GM23338 (cell line): ENCODE data around the gene FCHSD2. TPM values are rescaled to one million over a fixed set of nuclear protein-coding genes. Genes with fewer than 3 reads are reported as not detected.

ENCODE experiments used
- ATAC-seq: fragments of 200-7000 bp; cut with Tn5 transposase; 3 replicates; pipeline ENCODE4 v1.9.1; 2020
- DNase-seq: peaks from one replicate; pipeline ENCODE4 v3.0.0-alpha.2; 2015; ENCODE audit warnings: low spot score
- H2AFZ ChIP-seq: fragments of 200-600 bp; sonication (generic); 2 replicates; pipeline ENCODE4 v1.8.0; 2016; ENCODE audit warnings: antibody characterized with exemption, mild to moderate bottlenecking, moderate library complexity
- H3F3A ChIP-seq: fragments of 200-600 bp; sonication (generic); replicated peaks from 2 replicates; pipeline ENCODE4 v1.8.0; 2017; ENCODE audit warnings: antibody characterized with exemption, mixed run types, low read depth
- H3K27ac ChIP-seq: fragments of 200-600 bp; sonication (generic); 2 replicates; pipeline ENCODE4 v1.6.1; 2016; ENCODE audit warnings: low read depth
- H3K27me3 ChIP-seq: fragments of 200-600 bp; sonication (generic); 2 replicates; pipeline ENCODE4 v1.8.0; 2016; ENCODE audit warnings: mild to moderate bottlenecking, mixed run types, moderate library complexity; ENCODE audit not compliant: insufficient read depth
- H3K36me3 ChIP-seq: fragments of 200-600 bp; sonication (generic); 2 replicates; pipeline ENCODE4 v1.8.0; 2016; ENCODE audit warnings: mild to moderate bottlenecking; ENCODE audit not compliant: insufficient read depth
- H3K4me1 ChIP-seq: fragments of 200-600 bp; sonication (generic); 2 replicates; pipeline ENCODE4 v1.8.0; 2016; ENCODE audit warnings: mild to moderate bottlenecking, moderate library complexity; ENCODE audit not compliant: insufficient read depth
- H3K4me2 ChIP-seq: fragments of 200-600 bp; sonication (generic); 2 replicates; pipeline ENCODE4 v1.7.1; 2017; ENCODE audit warnings: mixed run types
- H3K4me3 ChIP-seq: fragments of 200-600 bp; sonication (generic); 2 replicates; pipeline ENCODE4 v1.6.1; 2016; ENCODE audit warnings: mixed run types
- H3K79me2 ChIP-seq: fragments of 200-600 bp; sonication (generic); replicated peaks from 2 replicates; pipeline ENCODE4 v1.8.0; 2017; ENCODE audit warnings: mild to moderate bottlenecking; ENCODE audit not compliant: insufficient read depth
- H3K9me2 ChIP-seq: fragments of 200-600 bp; sonication (generic); 2 replicates; pipeline ENCODE4 v1.8.0; 2017; ENCODE audit not compliant: insufficient read depth
- H4K20me1 ChIP-seq: fragments of 200-600 bp; sonication (generic); replicated peaks from 2 replicates; pipeline ENCODE4 v1.8.0; 2017; ENCODE audit warnings: mild to moderate bottlenecking; ENCODE audit not compliant: insufficient read depth
- H3K27ac Mint-ChIP-seq: 2 replicates; pipeline ENCODE4 v1.8.0; 2020; ENCODE audit warnings: inconsistent platforms, mild to moderate bottlenecking, moderate library complexity, mixed read lengths
- H3K27me3 Mint-ChIP-seq: 3 replicates; pipeline ENCODE4 v1.8.0; 2022; ENCODE audit warnings: low read depth, mild to moderate bottlenecking, moderate library complexity, mixed read lengths, inconsistent platforms; ENCODE audit not compliant: insufficient read depth, poor library complexity
- H3K36me3 Mint-ChIP-seq: 3 replicates; pipeline ENCODE4 v1.8.0; 2021; ENCODE audit warnings: low read depth, mild to moderate bottlenecking, inconsistent platforms, moderate library complexity, mixed read lengths
- H3K4me1 Mint-ChIP-seq: 3 replicates; pipeline ENCODE4 v1.8.0; 2020; ENCODE audit warnings: mild to moderate bottlenecking, inconsistent platforms, mixed read lengths
- H3K4me3 Mint-ChIP-seq: 3 replicates; pipeline ENCODE4 v1.8.0; 2021; ENCODE audit warnings: moderate library complexity, mild to moderate bottlenecking, inconsistent platforms, mixed read lengths
- H3K9me3 Mint-ChIP-seq: 3 replicates; pipeline ENCODE4 v1.8.0; 2020; ENCODE audit warnings: moderate library complexity, mild to moderate bottlenecking, inconsistent platforms, mixed read lengths
- CREB1 ChIP-seq: fragments of 250-450 bp; sonication (Bioruptor Pico); IDR thresholded peaks from 2 replicates; pipeline ENCODE4 v1.5.0; 2020; ENCODE audit warnings: low read depth, mild to moderate bottlenecking, moderate library complexity
- CTCF ChIP-seq, 2 experiments: fragments of 200-600 bp in 1 of 2; sonication (generic) in 1 of 2; conservative IDR thresholded peaks; 2 replicates each; pipeline versions ENCODE4 v1.5.1 to v1.6.1; 2016 to 2017; ENCODE audit warnings: antibody characterized with exemption in 2 of 2, low read depth in 2 of 2, mild to moderate bottlenecking in 2 of 2, moderate library complexity in 1 of 2
- ETS1 ChIP-seq: IDR thresholded peaks from 2 replicates; pipeline ENCODE4 v1.6.1; 2016; ENCODE audit warnings: antibody characterized with exemption
- EZH2phosphoT487 ChIP-seq: fragments of 200-600 bp; sonication (generic); IDR thresholded peaks from one replicate; pipeline ENCODE4 v1.8.1; 2018; ENCODE audit warnings: antibody characterized with exemption; ENCODE audit not compliant: unreplicated experiment
- JUNB ChIP-seq: IDR thresholded peaks from one replicate; pipeline ENCODE4 v1.6.1; 2016; ENCODE audit warnings: antibody characterized with exemption; ENCODE audit not compliant: unreplicated experiment
- NANOG ChIP-seq: IDR thresholded peaks from 2 replicates; pipeline ENCODE4 v1.6.1; 2016; ENCODE audit warnings: antibody characterized with exemption, borderline replicate concordance
- POLR2AphosphoS5 ChIP-seq: IDR thresholded peaks from 2 replicates; pipeline ENCODE4 v1.6.1; 2016; ENCODE audit warnings: antibody characterized with exemption, low read depth
- REST ChIP-seq: IDR thresholded peaks from one replicate; pipeline ENCODE4 v1.6.1; 2018; ENCODE audit warnings: antibody characterized with exemption; ENCODE audit not compliant: unreplicated experiment
- STAT1 ChIP-seq: IDR thresholded peaks from one replicate; pipeline ENCODE4 v1.6.1; 2016; ENCODE audit warnings: antibody characterized with exemption; ENCODE audit not compliant: unreplicated experiment
- ZNF114 ChIP-seq: fragments of 250-450 bp; sonication (Bioruptor Pico); IDR thresholded peaks from 2 replicates; pipeline ENCODE4 v1.5.0; 2020; ENCODE audit warnings: mild to moderate bottlenecking, moderate library complexity
- ZNF331 ChIP-seq: fragments of 250-450 bp; sonication (Bioruptor Pico); IDR thresholded peaks from 2 replicates; pipeline ENCODE4 v1.5.0; 2020; ENCODE audit warnings: low read depth, mild to moderate bottlenecking, moderate library complexity
- polyA plus RNA-seq: library from polyadenylated mRNA; unstranded; fragments of >200 nt; fragmentation: Nextera tagmentation; extraction: Ambion mirVana; gene quantifications from 2 replicates; pipeline ENCODE4 v1.2.1, GENCODE V29; 2016
- total RNA-seq: library from RNA; depleted of rRNA; stranded (reverse); fragments of >200 nt; shearing (Covaris generic); gene quantifications from 2 replicates; pipeline ENCODE4 v1.2.3, GENCODE V29; 2014

Gene FCHSD2
- total and polyA plus RNA-seq, 2 experiments from 2014 or later, result 3.6 to 5.2 TPM

GRCh38 chr11:72896431-72896830 lies 245.7 kb downstream of the FCHSD2 start (continued):
- TF ChIP-seq REST, result no peak

GRCh38 chr11:72890881-72891280 lies 251.2 kb downstream of the FCHSD2 start:
- Histone ChIP-seq H3K79me2 (no peaks in the 10 kb centered on the region), H3K27me3 (no peaks in the 10 kb centered on the region), H3K4me3 (no peak overlapping the region), H3K36me3 (no peaks in the 10 kb centered on the region), H3K9me2 (no peaks in the 10 kb centered on the region), H4K20me1 (no peaks in the 10 kb centered on the region), H3K27ac (no peak overlapping the region), H2AFZ (no peak overlapping the region), H3K4me1 (no peaks in the 10 kb centered on the region), H3F3A (no peaks in the 10 kb centered on the region), H3K4me2 (no peak overlapping the region)
- Mint-ChIP-seq H3K4me1 (no peaks in the 10 kb centered on the region), H3K4me3 (no peak overlapping the region), H3K9me3 (no peaks in the 10 kb centered on the region), H3K36me3 (no peaks in the 10 kb centered on the region), H3K27me3 (peaks cover 4% of the 10 kb centered on the region), H3K27ac (no peak overlapping the region)
- ATAC-seq (no peak), DNase-seq (no peak)
- no peak for TF ChIP-seq EZH2phosphoT487
- no peak for TF ChIP-seq REST
- no peak for TF ChIP-seq ZNF114 (CRISPR knock-in tag)
- no peak for TF ChIP-seq CREB1 (CRISPR knock-in tag)
- TF ChIP-seq JUNB, result no peak
- TF ChIP-seq POLR2AphosphoS5, result no peak
- no peak for TF ChIP-seq ZNF331 (CRISPR knock-in tag)
- TF ChIP-seq CTCF (conservative IDR thresholded peaks at IDR 0.05; ENCODE audit: low read depth in 2 of 2), result no peak
- TF ChIP-seq ETS1, result no peak
- TF ChIP-seq NANOG, result no peak
- TF ChIP-seq STAT1, result no peak
